Measurements from ENCODE around the gene SOX1.

DNA sequence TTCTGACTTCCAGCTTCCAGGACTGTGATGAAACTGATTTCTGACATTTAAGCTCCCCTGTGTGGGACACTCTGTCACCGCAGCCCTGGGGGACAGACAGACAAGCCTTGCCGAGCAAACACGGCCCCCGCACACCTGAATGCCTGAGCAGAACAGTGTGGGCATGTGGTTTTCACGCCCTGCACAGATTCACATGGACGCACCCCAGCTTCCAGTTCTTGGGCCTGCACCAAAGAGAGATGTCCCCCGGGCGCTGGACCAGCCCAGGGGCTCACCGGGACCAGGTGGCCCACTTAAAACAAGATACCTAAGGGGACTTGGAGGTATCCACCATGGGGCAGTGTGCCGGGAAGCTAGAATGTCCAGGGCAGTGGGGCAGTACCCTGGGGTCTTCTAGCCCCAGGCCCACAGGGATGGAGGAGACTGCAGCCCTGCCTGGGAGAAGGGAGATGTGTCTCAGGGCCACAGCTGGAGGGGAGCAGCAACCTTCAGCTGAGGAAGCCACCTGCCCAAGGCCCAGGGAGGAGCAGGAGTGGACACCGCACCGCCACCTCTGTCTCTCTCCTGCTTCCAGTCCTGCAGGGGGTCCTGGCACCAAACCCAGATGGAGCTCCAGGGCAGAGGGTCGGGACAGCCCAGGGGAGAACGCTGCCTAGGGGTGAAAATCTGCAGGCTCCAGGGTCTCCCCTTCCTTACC lies 50.5 kb downstream of the SOX1 start:
- TF ChIP-seq TAF1 (IDR thresholded peaks at IDR 0.05; ENCODE audit: borderline replicate concordance, insufficient read depth, low read length) (no peak), POLR2AphosphoS5 (IDR thresholded peaks at IDR 0.05; ENCODE audit: low read depth, low read length) (no peak)
- TF ChIP-seq, protein P1, sequence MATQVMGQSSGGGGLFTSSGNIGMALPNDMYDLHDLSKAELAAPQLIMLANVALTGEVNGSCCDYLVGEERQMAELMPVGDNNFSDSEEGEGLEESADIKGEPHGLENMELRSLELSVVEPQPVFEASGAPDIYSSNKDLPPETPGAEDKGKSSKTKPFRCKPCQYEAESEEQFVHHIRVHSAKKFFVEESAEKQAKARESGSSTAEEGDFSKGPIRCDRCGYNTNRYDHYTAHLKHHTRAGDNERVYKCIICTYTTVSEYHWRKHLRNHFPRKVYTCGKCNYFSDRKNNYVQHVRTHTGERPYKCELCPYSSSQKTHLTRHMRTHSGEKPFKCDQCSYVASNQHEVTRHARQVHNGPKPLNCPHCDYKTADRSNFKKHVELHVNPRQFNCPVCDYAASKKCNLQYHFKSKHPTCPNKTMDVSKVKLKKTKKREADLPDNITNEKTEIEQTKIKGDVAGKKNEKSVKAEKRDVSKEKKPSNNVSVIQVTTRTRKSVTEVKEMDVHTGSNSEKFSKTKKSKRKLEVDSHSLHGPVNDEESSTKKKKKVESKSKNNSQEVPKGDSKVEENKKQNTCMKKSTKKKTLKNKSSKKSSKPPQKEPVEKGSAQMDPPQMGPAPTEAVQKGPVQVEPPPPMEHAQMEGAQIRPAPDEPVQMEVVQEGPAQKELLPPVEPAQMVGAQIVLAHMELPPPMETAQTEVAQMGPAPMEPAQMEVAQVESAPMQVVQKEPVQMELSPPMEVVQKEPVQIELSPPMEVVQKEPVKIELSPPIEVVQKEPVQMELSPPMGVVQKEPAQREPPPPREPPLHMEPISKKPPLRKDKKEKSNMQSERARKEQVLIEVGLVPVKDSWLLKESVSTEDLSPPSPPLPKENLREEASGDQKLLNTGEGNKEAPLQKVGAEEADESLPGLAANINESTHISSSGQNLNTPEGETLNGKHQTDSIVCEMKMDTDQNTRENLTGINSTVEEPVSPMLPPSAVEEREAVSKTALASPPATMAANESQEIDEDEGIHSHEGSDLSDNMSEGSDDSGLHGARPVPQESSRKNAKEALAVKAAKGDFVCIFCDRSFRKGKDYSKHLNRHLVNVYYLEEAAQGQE (IDR thresholded peaks at IDR 0.05; ENCODE audit: insufficient read depth in 1 of 2, low read depth in 2 of 2, low read length in 2 of 2), result no peak

Data from PFSK-1 (cell line).